Measurements from ENCODE around the gene KLK13.

Gene KLK13

DNA sequence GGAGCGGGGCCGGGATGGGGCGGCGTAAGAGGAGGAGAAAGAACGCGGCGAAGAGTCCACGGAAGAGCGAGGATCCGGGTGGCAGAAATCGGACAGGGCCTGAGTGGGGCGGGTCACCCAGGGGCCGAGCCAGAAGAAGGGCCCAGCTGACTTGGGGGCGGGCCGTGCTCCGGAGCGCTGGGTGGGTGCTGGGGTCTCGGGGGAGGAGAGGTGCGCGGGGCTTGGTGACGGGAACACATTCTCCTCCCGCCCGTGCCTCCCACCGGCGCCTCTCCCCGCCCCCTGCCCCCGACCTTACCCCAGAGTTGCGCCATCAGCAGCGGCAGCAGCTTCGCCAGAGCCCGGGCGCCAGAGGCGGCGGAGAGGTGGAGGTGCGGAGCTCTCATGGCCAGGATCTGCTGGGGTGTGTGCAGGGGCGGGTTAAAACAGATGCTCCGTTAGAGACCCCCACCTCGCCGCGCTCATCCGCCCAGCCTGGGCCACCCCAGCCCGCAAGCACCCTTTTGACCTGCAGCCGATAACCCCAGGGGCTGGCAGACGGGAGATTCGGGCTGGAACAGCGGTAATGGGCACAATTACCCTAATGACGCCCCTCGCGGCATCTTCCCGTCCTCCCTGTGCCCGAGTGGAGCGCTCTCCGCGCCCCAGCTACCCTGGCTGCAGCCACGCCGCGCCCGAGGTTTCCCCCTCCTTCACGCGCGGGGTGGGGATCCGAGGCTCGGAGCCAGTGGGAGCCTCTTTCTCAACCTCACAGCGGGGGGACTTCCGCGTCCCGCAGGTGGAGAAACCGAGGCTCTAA lies 45.9 kb downstream of the KLK13 start:
- DNase-seq: no peak

DNA sequence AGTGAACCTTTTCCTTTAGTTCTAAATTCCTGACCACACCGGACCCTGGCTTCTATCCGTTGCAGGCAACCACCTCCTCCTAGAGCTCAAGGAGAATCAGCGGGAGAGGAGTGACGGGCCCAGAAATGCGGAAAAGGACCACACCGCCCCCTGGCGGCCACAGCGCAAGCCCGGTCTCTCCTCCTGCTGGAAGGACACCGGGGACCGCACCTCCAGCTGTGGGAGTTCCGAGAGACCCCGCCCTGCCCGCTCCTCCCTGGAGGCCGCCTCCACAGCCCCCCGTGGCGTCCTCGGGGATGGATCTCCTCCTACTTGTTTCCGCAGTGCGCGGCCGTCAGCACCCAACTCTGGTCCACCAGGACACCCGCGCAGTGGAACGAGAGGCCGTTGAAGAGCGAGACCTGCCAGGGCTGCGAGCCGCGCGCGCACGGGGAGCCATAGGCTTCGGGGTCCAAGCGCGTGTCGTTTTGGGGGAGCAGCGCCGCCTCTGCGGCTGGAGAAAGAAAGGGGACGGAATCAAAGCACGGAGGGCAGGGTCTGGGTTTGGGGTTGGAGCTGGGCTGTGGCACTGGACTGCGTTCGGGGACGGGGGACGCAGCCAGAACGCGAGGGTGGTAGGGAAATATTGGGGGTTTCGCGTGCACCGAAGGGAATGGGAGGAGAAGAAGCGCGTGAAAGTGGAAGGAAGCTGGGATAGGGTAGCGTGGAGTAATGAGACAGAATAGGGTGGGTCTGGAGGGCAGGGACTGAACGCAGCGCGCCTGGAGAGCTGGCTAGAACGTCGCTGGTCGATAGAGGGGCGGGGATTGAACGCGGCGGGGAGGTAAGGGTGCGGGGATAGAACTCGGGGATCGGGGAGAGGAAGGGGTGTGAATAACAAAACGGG lies 47.9 kb downstream of the KLK13 start:
- no peak for DNase-seq

- no peak for DNase-seq
These were observed 49.1 kb downstream of the KLK13 start for GRCh38 chr19:51015691-51016267.

DNA sequence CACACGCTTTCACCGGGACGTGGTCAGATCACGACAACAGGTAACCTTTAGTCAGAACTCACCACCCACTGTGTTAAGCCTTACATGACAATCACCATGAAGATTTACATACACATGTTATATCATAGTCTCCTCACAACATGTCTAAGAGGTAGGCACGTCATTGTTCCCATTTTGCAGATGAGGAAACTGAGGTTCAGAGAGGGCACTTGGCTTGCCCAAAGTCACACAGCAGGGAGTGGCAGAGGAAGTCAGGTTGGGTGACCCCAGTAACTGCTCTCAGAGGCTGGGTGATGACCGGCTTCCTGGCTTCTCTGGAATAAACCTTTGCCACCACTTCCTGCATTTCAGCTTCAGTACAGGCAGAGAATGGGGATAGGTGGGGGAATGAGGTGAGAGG lies 50.6 kb downstream of the KLK13 start:
- no peak for DNase-seq

DNA sequence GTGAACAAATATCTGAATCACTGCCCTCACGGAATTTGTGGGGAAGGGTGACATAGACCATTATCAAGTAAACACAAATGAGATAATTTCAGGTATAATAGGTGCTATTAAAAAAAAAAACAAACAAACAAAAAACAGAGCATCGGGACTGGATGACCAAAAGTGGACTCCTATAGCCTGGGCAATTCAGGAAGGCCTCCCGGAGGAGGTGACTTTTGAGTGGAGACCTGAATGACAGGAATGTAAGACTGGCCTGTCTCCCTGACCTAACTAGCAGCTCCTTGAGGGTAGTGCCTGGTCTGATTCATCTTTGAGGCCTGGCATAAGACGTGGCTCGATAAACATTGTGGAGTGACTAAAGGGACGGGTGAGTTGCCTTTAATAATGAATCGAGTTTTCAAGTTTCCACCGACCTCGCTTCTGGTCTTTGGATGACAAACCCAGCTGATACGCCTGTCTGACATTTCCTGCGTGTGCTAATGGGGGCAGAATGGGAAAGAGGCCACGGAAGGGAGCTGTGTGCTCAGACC lies 52.2 kb downstream of the KLK13 start:
- DNase-seq: no peak

DNA sequence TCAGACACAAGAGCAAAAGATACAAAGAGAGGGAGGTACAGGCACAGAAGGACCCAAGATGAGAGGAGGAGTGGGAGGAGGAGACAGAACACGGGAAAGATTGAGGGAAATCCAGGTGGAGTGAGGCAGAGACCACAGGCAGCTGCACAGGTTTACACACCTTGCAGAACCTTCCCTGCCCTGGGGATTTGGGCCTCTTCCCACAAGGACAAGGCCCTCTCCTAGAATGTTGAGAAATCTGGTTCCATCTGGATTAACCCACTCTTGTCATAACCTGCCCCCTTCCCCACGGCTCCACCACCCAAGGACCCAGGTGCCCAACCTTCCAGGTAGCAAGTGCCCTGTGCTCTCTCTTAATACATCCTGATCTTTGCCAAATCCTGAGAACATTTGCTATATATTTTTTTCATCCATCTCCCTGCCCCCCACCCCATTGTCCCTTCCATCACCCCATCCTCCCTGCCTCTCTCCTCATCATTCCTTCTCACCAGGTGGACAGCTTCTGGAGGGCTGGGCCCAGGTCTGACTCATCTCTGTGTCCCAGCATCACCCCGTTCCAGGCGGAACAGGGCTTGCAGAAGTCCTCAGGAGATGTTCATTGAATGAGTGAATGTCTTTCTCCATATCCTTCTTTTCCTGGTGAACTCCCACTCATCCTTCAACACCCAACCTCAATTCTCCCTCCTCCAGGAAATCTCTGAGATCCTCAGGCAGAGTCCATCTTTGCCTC lies 54.7 kb downstream of the KLK13 start:
- no peak for DNase-seq

GRCh38 chr19:51009061-51009891 lies 55.6 kb downstream of the KLK13 start:
- DNase-seq: no peak

GRCh38 chr19:51007488-51007887 lies 57.4 kb downstream of the KLK13 start:
- DNase-seq: no peak

GRCh38 chr19:51006406-51006805 lies 58.5 kb downstream of the KLK13 start:
- DNase-seq: no peak

Data from MV-4-11 (cell line).